ENCODE measurements around the gene AATK. TPM values are rescaled to one million over a fixed set of nuclear protein-coding genes. Genes with fewer than 3 reads are reported as not detected.

AATK gene
- polyA plus RNA-seq, 1 donor = 10.7 TPM

GRCh38 chr17:81180836-81181810 is 15.1 kb upstream of the AATK start:
- DNase-seq (ENCODE audit: low read depth) = no peak

- no peak for DNase-seq (ENCODE audit: low read depth)
Measured at GRCh38 chr17:81179861-81180260, 13.8 kb upstream of the AATK start.

GRCh38 chr17:81179220-81179619 is 13.2 kb upstream of the AATK start:
- DNase-seq (ENCODE audit: low read depth) = no peak

GRCh38 chr17:81178136-81179091 is 12.4 kb upstream of the AATK start:
- DNase-seq (ENCODE audit: low read depth) = no peak

DNA sequence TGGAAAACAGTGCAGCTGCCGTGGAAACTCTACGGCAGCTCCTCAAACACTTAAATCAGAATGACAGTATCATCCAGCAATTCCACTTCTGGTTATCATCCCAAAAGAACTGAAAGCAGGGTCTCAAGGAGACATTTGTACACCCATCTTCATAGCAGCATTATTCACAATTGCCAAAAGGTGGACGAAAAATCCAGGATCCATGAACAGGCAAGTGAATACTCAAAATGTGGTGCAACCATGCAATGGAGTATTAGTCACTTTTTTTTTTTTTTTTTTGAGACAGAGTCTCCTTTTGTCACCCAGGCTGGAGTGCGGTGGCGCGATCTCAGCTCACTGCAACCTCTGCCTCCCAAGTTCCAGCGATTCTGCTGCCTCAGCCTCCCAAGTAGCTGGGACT is 10.6 kb upstream of the AATK start:
- DNase-seq (ENCODE audit: low read depth) = no peak

DNA sequence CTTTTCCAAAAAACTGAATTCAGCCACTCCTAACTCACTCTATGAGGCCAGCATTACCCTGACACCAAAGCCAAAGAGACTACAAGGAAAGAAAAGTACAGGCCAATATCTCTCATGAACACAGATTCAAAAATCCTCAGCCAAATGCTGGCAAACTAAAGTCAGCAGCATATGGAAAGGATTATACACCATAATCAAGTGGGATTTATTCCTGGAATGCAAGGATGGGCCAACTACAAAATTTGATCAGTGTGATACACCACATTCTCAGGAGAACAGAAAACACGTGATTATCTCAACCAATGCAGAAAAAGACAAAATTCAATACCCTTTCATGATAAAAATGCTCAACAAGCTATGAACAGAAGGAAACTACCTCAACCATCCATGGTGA is 7.7 kb upstream of the AATK start:
- no peak for DNase-seq (ENCODE audit: low read depth)

DNA sequence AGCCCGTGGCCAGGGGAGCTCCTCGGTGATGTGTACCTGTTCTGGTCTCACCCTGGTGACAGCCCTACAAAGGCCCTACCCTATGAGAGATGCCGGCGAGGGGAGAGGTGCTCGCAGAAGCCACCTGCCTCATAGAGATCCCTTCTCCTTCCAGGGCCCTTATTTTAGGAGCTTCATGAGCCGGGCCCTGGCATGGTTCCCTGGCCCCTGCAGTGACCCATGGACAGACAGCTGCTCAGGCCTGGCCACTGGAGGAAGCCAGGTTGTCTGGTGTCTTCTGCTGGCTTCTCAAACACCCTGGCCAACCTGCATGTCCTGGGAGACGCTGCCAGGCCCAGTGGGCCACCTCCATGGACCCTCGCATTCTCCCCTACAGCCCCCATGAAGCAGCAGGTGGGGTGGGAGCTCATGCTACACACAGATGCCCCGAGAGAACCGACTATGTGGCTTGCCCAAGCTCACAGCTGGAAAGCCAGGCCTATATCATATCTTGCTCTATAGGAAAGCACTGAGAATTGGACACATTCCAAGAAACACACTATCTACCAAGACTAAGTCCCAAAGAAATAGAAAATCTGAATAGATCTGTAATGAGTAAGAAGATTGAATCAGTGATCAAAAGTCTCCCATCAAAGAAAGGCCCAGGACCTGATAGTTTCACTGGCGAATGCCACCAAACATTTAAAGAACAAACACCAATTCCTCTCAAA is 7.2 kb upstream of the AATK start:
- no peak for DNase-seq (ENCODE audit: low read depth)

GRCh38 chr17:81171941-81172340 is 5.9 kb upstream of the AATK start:
- no peak for DNase-seq (ENCODE audit: low read depth)

DNA sequence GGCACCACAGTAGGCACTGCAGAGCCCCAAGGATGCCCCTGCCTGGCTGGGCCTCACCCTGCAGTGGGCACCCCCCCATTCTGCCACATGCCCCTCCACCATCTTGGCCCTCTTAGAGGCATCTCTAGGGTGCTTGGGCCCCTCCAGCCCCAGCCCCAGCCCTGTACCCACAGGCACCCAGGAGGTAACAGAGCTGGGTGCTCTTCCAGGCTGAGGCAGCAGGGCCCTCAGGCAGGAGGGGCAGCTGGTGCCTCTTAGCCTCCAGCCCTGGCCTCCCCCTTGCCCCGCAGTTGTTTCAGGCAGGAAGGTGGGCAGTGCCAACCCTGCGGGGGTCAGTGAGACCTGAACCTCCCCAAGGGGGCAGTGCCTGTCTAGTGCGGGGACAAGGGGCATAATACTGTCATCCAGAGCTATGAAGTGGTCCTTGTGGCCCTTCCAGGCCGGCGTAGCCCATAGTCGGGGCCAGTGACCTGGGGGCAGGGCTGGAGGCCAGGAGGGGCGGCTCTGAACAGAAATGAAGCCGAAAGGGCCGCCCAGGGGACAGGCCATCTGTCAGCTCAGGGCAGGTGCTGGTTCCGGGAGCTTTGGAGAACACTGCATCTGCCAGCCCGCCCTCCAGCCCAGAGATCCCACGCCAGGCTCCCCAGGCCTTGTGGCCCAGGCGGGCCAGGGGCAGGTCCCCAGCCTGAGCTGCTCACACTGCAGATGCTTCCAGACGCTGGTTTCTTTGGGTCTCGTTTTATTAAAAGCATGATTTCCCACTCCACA is 4.9 kb upstream of the AATK start:
- no peak for DNase-seq (ENCODE audit: low read depth)

GRCh38 chr17:81169870-81170309 is 3.9 kb upstream of the AATK start:
- no peak for DNase-seq (ENCODE audit: low read depth)

DNA sequence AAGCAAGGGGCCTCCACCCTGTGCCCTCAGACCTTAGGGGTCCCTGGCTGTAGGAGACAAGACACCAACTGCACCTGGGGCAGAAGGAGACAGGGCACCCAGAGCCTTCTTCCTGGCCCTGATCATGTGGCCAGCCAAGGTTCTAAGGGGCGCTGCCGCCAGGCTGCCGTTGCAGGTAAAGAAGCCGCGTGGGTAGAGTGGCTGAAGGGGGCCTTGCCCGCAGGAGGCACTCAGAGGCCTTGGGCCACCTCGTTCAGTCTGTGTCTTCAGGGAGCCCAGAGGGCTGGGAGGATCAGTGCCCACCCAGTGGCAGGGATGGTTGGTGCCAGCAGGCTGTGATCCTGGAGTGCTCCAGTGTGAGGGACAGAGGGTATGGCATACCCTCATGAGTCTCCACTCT is 1.6 kb upstream of the AATK start:
- DNase-seq (ENCODE audit: low read depth) = no peak

DNA sequence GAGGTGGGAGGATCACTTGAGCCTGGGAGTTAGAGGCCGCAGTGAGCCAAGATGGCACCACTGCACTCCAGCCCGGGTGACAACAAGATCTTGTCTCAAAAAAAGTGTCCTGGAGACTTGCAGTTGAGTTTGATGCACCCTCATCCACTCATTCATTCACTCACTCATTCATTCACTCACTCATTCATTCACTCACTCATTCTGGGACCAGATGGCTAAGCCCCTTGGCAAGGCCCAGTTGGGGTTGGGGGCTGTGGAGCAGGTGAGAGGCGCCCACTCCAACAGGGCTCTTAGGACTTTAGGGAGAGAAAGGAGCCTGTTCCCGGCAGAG is 1.1 kb upstream of the AATK start:
- no peak for DNase-seq (ENCODE audit: low read depth)

DNA sequence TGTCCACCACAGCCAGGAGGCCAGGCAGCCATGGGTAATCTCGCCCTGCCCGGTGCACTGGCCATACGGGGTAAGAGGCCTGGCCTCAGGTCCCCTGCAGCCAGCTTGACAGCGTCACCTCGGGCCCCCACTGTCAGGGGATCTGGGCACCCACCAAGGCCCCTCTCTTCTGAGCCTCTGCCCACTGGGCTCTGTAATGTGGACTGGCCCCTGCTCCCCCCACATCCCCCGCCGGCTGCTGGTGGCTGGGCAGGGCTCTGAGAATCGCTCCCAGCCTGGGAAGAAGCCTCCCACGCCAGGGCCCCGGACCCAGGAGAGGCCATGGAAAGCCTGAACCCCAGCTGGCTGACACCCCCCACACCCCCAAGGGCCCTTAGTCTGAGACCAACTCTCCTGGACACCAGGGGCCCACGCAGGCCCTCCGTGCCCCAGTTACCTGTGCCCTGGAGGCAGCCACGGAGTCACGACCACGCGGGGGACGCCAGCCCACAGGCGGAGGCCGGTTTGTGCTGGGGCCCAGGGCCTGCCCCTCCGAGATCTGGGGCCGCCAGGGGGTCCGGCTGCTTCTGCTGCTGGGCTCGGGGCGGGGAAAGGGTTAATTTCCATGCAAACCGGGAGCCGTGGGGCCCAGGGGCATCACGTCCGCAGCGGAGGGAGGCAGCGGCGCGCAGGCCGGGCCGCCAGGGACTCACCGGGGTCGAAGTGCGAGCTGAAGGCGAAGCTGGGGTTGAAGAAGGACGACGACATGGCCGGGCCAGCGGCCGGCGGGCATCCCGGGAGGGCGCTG is 582 bp downstream of the AATK start, which contains the start of gene PVALEF:
PVALEF (plus strand) TSS at position 262 of the 787 bp plus-strand sequence. CDS start 15,720 bp downstream, outside the sequence.
- no peak for DNase-seq (ENCODE audit: low read depth)

- no peak for DNase-seq (ENCODE audit: low read depth)
Measured at GRCh38 chr17:81164371-81165245, 1.4 kb downstream of the AATK start.

GRCh38 chr17:81163703-81164370 is 2.2 kb downstream of the AATK start:
- DNase-seq (ENCODE audit: low read depth) = no peak

GRCh38 chr17:81163051-81163695 is 2.8 kb downstream of the AATK start:
- DNase-seq (ENCODE audit: low read depth) = no peak

GRCh38 chr17:81162491-81162890 is 3.5 kb downstream of the AATK start:
- no peak for DNase-seq (ENCODE audit: low read depth)

DNA sequence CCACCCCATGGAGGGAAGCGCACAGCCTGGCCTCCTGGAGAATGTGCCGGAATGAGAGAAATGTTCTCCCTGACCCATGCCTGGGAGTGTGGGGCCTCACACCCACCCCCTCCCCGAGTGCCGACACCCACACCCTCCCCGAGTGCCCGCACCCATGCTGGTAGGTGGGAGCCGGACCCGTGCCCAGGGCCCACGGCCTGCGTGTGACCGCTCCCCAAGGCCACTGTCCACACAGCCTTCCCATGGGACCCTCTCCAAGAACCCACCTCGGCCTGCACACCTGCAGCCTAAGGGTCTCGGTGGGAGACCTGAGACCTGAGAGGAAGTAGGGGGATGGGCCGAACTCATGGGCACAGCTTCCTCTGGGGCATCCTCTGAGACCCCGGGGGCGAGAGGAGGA is 4.0 kb downstream of the AATK start:
- DNase-seq (ENCODE audit: low read depth) = no peak
